H9 (cell line): ENCODE results near the gene SKAP1. TPM values are rescaled to one million over a fixed set of nuclear protein-coding genes. Genes with fewer than 3 reads are reported as not detected.
"Not testable (repeated sequence)": the region's sequence is repeated elsewhere in the genome, so short reads cannot be mapped to it uniquely, and the experiment has no call there.

ENCODE experiments used
- DNase-seq: peaks from one replicate; pipeline ENCODE4 v3.0.0-alpha.2; 2017
- H2AFZ ChIP-seq: one replicate; pipeline ENCODE4 v1.6.1; 2013; ENCODE audit warnings: mild to moderate bottlenecking, low read length, control low read depth, moderate library complexity
- H2AK5ac ChIP-seq: 2 replicates; pipeline ENCODE4 v1.6.1; 2013; ENCODE audit warnings: low read length, control low read depth, mixed read lengths; ENCODE audit not compliant: insufficient read length
- H2BK120ac ChIP-seq: one replicate; pipeline ENCODE4 v1.6.1; 2013; ENCODE audit warnings: low read depth, mild to moderate bottlenecking, low read length, control low read depth, inconsistent platforms; ENCODE audit not compliant: poor library complexity, severe bottlenecking
- H2BK12ac ChIP-seq: 2 replicates; pipeline ENCODE4 v1.6.1; 2013; ENCODE audit warnings: low read length, control low read depth, mixed read lengths, low read depth; ENCODE audit not compliant: insufficient read length
- H2BK15ac ChIP-seq: 2 replicates; pipeline ENCODE4 v1.6.1; 2013; ENCODE audit warnings: low read depth, low read length, control low read depth
- H2BK20ac ChIP-seq: one replicate; pipeline ENCODE4 v1.6.1; 2013; ENCODE audit warnings: low read depth, mild to moderate bottlenecking, low read length, control low read depth, inconsistent platforms; ENCODE audit not compliant: poor library complexity, severe bottlenecking
- H2BK5ac ChIP-seq: 2 replicates; pipeline ENCODE4 v1.6.1; 2013; ENCODE audit warnings: low read length, control low read depth, mixed read lengths; ENCODE audit not compliant: insufficient read length
- H3K14ac ChIP-seq: 2 replicates; pipeline ENCODE4 v1.6.1; 2013; ENCODE audit warnings: low read length, control low read depth; ENCODE audit not compliant: insufficient read depth
- H3K18ac ChIP-seq: 2 replicates; pipeline ENCODE4 v1.6.1; 2013; ENCODE audit warnings: low read depth, mild to moderate bottlenecking, mixed read lengths, low read length, control low read depth; ENCODE audit not compliant: insufficient read length
- H3K23ac ChIP-seq: 2 replicates; pipeline ENCODE4 v1.6.1; 2013; ENCODE audit warnings: low read length, control low read depth, mixed read lengths, low read depth; ENCODE audit not compliant: insufficient read length
- H3K23me2 ChIP-seq: 2 replicates; pipeline ENCODE4 v1.6.1; 2013; ENCODE audit warnings: low read depth, mild to moderate bottlenecking, mixed read lengths, low read length, control low read depth; ENCODE audit not compliant: insufficient read length, poor library complexity, severe bottlenecking
- H3K27ac ChIP-seq: 2 replicates; pipeline ENCODE4 v1.5.1; 2013; ENCODE audit warnings: low read length, control low read depth, mixed read lengths, low read depth; ENCODE audit not compliant: insufficient read length
- H3K27me3 ChIP-seq: 2 replicates; pipeline ENCODE4 v1.6.1; 2013; ENCODE audit warnings: low read length, control low read depth, inconsistent platforms; ENCODE audit not compliant: insufficient read depth
- H3K4ac ChIP-seq: 2 replicates; pipeline ENCODE4 v1.6.1; 2013; ENCODE audit warnings: low read depth, mild to moderate bottlenecking, control low read depth, inconsistent platforms, low read length, moderate library complexity
- H3K4me1 ChIP-seq: 2 replicates; pipeline ENCODE4 v1.6.1; 2013; ENCODE audit warnings: low read length, control low read depth, inconsistent platforms; ENCODE audit not compliant: insufficient read depth
- H3K4me2 ChIP-seq: 2 replicates; pipeline ENCODE4 v1.6.1; 2013; ENCODE audit warnings: low read length, control low read depth, mixed read lengths; ENCODE audit not compliant: insufficient read length, insufficient read depth
- H3K56ac ChIP-seq: 2 replicates; pipeline ENCODE4 v1.6.1; 2013; ENCODE audit warnings: low read depth, mild to moderate bottlenecking, mixed read lengths, low read length, control low read depth; ENCODE audit not compliant: insufficient read length
- H3K79me1 ChIP-seq: 2 replicates; pipeline ENCODE4 v1.6.1; 2013; ENCODE audit warnings: low read depth, mild to moderate bottlenecking, moderate library complexity, low read length, control low read depth, inconsistent platforms; ENCODE audit not compliant: insufficient read depth, poor library complexity, severe bottlenecking
- H3K79me2 ChIP-seq: 2 replicates; pipeline ENCODE4 v1.6.1; 2013; ENCODE audit warnings: low read length, control low read depth, inconsistent platforms; ENCODE audit not compliant: insufficient read depth
- H3K9ac ChIP-seq: 2 replicates; pipeline ENCODE4 v1.6.1; 2013; ENCODE audit warnings: low read length, control low read depth, mixed read lengths; ENCODE audit not compliant: insufficient read length; ENCODE audit errors: extremely low read depth
- H3K9me3 ChIP-seq: one replicate; pipeline ENCODE4 v1.6.1; 2013; ENCODE audit warnings: low read depth, low read length, inconsistent platforms; ENCODE audit not compliant: control insufficient read depth
- H3T11ph ChIP-seq: one replicate; pipeline ENCODE4 v1.6.1; 2013; ENCODE audit warnings: mild to moderate bottlenecking, low read length, control low read depth, inconsistent platforms
- H4K20me1 ChIP-seq: one replicate; pipeline ENCODE4 v1.6.1; 2013; ENCODE audit not compliant: control insufficient read depth, insufficient read length, insufficient read depth
- H4K5ac ChIP-seq: 2 replicates; pipeline ENCODE4 v1.6.1; 2013; ENCODE audit warnings: low read depth, mild to moderate bottlenecking, mixed read lengths, low read length, control low read depth; ENCODE audit not compliant: insufficient read length
- H4K8ac ChIP-seq: replicated peaks from 2 replicates; pipeline ENCODE4 v1.6.1; 2013; ENCODE audit warnings: low read length, control low read depth, mixed read lengths, low read depth; ENCODE audit not compliant: insufficient read length
- H4K91ac ChIP-seq: 2 replicates; pipeline ENCODE4 v1.6.1; 2013; ENCODE audit warnings: low read depth, mild to moderate bottlenecking, moderate library complexity, mixed read lengths, low read length, control low read depth; ENCODE audit not compliant: insufficient read length
- H3K27ac Mint-ChIP-seq, 3 experiments: 2 replicates in 2 of 3; 3 replicates in 1 of 3; pipeline ENCODE4 v1.8.0; 2020 to 2021; ENCODE audit warnings: mixed read lengths in 3 of 3, mild to moderate bottlenecking in 1 of 3, moderate library complexity in 1 of 3
- H3K27me3 Mint-ChIP-seq: 2 replicates; pipeline ENCODE4 v1.8.0; 2021; ENCODE audit warnings: low read depth, mild to moderate bottlenecking, moderate library complexity, mixed read lengths
- H3K36me3 Mint-ChIP-seq, 3 experiments: 2 replicates in 2 of 3; 3 replicates in 1 of 3; pipeline ENCODE4 v1.8.0; 2020 to 2021; ENCODE audit warnings: low read depth in 3 of 3, mixed read lengths in 3 of 3; ENCODE audit not compliant: insufficient read depth in 1 of 3
- H3K4me1 Mint-ChIP-seq, 2 experiments: 2 replicates each; pipeline ENCODE4 v1.8.0; 2020; ENCODE audit warnings: mixed read lengths in 2 of 2
- H3K4me3 Mint-ChIP-seq, 2 experiments: 2 replicates in 1 of 2; 3 replicates in 1 of 2; pipeline ENCODE4 v1.8.0; 2020 to 2021; ENCODE audit warnings: mild to moderate bottlenecking in 2 of 2, mixed read lengths in 2 of 2, moderate library complexity in 1 of 2
- H3K9me3 Mint-ChIP-seq, 2 experiments: 2 replicates in 1 of 2; 3 replicates in 1 of 2; pipeline ENCODE4 v1.8.0; 2020; ENCODE audit warnings: mild to moderate bottlenecking in 2 of 2, mixed read lengths in 2 of 2, moderate library complexity in 1 of 2
- WGBS: extraction: QIAGEN DNeasy Blood & Tissue Kit; methylation state at CpG from one replicate; pipeline ENCODE4 v1.1.7; 2013; ENCODE audit warnings: missing lambda C conversion rate, low lambda C conversion rate, mixed read lengths; ENCODE audit not compliant: insufficient read length; ENCODE audit errors: extremely low coverage; 5-methylcytosine and 5-hydroxymethylcytosine counted together
- total RNA-seq: library from RNA; stranded (reverse); gene quantifications from 2 replicates; pipeline ENCODE4 v1.2.1, GENCODE V29; 2021
- TF ChIP-seq, protein P1 (sequence below): fragments of 200-600 bp; sonication (generic); conservative IDR thresholded peaks from 3 replicates; pipeline ENCODE4 v1.8.0; 2021; ENCODE audit warnings: antibody characterized with exemption, mild to moderate bottlenecking

The SKAP1 gene
- total RNA-seq, 1 experiment from 2014 or later = not detected

DNA sequence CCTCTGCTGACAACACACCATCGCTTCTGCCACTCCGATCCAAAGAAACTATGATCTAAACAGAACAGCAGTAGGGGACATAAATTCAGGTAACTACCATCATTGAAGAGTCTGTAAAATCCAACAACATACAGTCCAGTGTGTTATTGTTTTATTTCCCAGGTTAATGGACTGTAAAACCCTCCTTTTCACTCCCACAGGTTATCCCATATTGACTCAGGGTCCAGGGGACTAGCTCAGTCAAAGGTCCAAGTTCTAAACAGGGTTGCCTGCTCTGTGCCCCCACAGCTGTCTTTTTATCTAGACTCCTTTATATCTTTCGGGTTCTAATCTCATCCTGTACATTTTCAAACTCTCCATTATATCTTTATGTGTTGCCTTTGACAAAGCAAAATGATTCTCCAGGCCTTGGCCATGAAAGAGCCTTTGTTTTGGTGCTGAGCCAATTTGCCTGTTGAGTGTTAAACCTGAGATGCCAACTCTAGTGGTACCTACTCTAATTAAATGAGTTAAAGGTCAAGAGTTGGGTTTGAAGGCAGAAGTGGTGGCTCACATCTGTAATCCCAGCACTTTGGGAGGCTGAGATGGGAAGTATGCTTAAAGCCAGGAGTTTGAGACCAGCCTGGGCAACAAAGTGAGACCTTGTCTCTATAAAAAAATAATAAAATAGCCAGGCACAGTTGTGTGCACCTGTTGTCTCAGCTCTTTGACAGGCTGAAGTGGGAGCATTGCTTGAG, 242.0 kb downstream of the SKAP1 start:
- Histone ChIP-seq H2BK120ac (no peak overlapping the region), H3K27ac (no peak overlapping the region), H2BK15ac (no peak overlapping the region), H3K56ac (no peak overlapping the region), H3K9me3 (no peaks in the 10 kb centered on the region), H3K9ac (no peak overlapping the region), H3K27me3 (no peaks in the 10 kb centered on the region), H2AK5ac (no peak overlapping the region), H2BK20ac (no peak overlapping the region), H3K79me1 (no peaks in the 10 kb centered on the region), H3K4me1 (no peaks in the 10 kb centered on the region; the same call in 1 of the 2 replicates), H3K18ac (no peak overlapping the region), H3K79me2 (no peaks in the 10 kb centered on the region), H4K5ac (no peak overlapping the region), H3T11ph (no peak overlapping the region), H3K4me2 (no peak overlapping the region), H2BK5ac (no peak overlapping the region), H3K14ac (no peak overlapping the region), H4K8ac (no peak overlapping the region), H2AFZ (no peak overlapping the region), H3K4ac (no peak overlapping the region), H4K20me1 (no peaks in the 10 kb centered on the region), H4K91ac (no peak overlapping the region), H3K23me2 (no peaks in the 10 kb centered on the region), H3K23ac (no peak overlapping the region), H2BK12ac (no peak overlapping the region)
- TF ChIP-seq, protein P1, sequence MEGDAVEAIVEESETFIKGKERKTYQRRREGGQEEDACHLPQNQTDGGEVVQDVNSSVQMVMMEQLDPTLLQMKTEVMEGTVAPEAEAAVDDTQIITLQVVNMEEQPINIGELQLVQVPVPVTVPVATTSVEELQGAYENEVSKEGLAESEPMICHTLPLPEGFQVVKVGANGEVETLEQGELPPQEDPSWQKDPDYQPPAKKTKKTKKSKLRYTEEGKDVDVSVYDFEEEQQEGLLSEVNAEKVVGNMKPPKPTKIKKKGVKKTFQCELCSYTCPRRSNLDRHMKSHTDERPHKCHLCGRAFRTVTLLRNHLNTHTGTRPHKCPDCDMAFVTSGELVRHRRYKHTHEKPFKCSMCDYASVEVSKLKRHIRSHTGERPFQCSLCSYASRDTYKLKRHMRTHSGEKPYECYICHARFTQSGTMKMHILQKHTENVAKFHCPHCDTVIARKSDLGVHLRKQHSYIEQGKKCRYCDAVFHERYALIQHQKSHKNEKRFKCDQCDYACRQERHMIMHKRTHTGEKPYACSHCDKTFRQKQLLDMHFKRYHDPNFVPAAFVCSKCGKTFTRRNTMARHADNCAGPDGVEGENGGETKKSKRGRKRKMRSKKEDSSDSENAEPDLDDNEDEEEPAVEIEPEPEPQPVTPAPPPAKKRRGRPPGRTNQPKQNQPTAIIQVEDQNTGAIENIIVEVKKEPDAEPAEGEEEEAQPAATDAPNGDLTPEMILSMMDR = no peak
- WGBS = no CpG with 5 or more reads among the region's 3 CpGs
- no peak for DNase-seq
- no peaks in the 10 kb centered on the region for H3K9me3 Mint-ChIP-seq
- no peaks in the 10 kb centered on the region for H3K36me3 Mint-ChIP-seq
- H3K27ac Mint-ChIP-seq = no peak overlapping the region
- H3K4me1 Mint-ChIP-seq = peaks cover 26 to 34% of the 10 kb centered on the region in 2 experiments
- H3K27me3 Mint-ChIP-seq = peaks cover 21% of the 10 kb centered on the region
- H3K4me3 Mint-ChIP-seq = no peak overlapping the region

DNA sequence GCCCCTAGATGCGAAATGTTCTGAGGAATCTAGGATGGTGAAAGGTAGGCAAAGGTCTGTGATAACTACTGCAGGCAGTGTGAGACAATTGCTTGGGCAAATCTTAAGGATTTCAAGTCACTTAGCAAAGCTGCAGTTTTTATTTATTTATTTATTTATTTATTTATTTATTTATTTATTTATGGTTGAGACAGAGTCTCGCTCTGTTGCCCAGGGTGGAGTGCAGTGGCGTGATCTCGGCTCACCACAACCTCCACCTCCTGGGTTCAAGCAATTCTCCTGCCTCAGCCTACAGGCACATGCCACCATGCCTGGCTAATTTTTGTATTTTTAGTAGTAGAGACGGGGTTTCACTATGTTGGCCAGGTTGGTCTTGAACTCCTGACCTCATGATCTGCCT, 243.7 kb downstream of the SKAP1 start:
- not testable (repeated sequence) for H3K4me3 Mint-ChIP-seq, H3K27ac Mint-ChIP-seq, H3K9ac ChIP-seq

More for the DNA sequence above, 243.7 kb downstream of the SKAP1 start:
- H3K23me2 ChIP-seq, H3K56ac ChIP-seq, H3K79me1 ChIP-seq, H3K18ac ChIP-seq, H3K9me3 ChIP-seq, H4K91ac ChIP-seq, H4K5ac ChIP-seq, H2BK15ac ChIP-seq, H2BK12ac ChIP-seq, H3K4me2 ChIP-seq, H3K27me3 ChIP-seq, H3K4ac ChIP-seq, H2AFZ ChIP-seq, DNase-seq, H3T11ph ChIP-seq, H2BK120ac ChIP-seq, H3K79me2 ChIP-seq, H3K23ac ChIP-seq, H4K20me1 ChIP-seq, H2AK5ac ChIP-seq, H3K14ac ChIP-seq, H3K36me3 Mint-ChIP-seq, H3K9me3 Mint-ChIP-seq, H2BK20ac ChIP-seq, H4K8ac ChIP-seq, H3K4me1 ChIP-seq, H3K27ac ChIP-seq, H2BK5ac ChIP-seq: not testable (repeated sequence)
- Mint-ChIP-seq H3K27me3 (peaks cover 19% of the 10 kb centered on the region), H3K4me1 (peaks cover 15 to 17% of the 10 kb centered on the region in 2 experiments)
- WGBS = no CpG with 5 or more reads among the region's 5 CpGs
